Measurements from ENCODE around the gene KIF7.
A peak's percentile ranks its signal among the peaks of the same experiment; 100 is the strongest.
"Not testable (repeated sequence)": the region's sequence is repeated elsewhere in the genome, so short reads cannot be mapped to it uniquely, and the experiment has no call there.

Gene KIF7

DNA sequence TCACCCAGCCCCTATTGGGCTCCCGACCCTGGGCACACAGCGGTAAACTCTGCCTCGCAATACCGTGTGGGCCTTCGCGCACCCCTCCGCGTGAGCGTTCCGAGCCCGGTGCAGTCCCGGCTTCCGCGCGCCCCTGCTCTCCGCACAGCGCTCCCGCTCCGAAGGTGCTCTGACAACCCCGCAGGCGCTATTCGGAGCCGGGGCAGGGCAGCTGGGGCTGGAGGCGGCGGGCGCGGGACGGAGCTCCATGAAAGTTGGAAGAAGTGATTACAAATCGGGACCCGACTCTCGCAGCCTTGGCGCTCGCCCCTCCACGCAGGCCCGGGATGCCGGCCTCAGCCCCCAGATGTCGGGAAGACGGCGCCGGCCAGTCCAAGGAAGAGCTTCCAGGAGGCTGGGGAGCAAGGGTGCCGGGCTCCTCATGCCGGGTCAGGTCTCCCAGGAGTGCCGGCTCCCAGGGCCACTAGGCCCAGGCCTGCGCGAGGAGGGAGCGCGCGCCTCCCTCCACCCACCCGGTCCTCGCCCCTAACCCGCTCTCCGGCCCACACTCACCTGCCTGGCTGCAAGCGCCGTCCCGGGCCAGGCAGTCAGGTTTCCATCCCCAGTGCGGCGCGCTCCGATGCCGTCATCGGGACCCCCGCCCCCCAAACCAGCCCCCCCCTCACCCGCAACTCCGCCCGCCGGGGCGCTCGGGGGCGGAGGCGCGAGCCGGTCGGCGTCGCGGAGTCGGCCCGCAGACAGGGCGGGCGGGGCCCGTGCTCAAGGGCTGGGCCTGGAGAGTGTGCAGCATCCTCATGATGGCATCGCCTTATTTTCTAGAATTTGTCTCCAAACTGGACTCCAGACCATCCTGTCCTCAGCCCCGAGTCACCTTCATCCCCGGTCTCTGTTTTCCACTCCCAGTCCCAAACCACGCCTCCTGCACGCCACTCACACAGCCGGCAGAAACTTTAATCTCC, at the start of gene KIF7:
Gene KIF7, minus strand, starts transcription at position 621 of the 959 bp plus-strand sequence. CDS start 2,537 bp downstream, outside the sequence.
- peak; percentile 87 for DNase-seq

GRCh38 chr15:89704411-89704810, 49.1 kb upstream of the KIF7 start:
- no peak for DNase-seq

- no peak for DNase-seq
Observed at GRCh38 chr15:89695198-89695597, 39.9 kb upstream of the KIF7 start.

- DNase-seq = no peak
Observed at GRCh38 chr15:89693696-89694095, 38.4 kb upstream of the KIF7 start.

DNA sequence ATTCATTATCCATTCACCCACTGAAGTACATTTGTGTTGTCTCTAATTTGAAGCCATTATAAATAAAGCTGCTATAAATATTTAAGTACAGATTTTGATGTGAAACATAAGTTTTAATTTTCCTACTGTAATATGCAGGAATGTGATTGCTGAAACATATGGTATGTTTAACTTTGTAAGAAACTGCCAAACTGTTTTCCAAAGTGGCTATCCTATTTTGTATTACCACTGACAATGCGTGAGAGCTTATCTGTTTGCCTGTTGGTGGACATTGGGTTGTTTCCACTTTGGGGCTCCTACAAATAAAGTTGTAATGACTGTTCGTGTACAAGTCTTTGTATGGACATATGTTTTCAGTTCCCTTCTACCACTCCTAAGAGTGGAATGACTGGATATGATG, 37.8 kb upstream of the KIF7 start:
- DNase-seq = no peak

GRCh38 chr15:89690276-89691218, 35.3 kb upstream of the KIF7 start, which contains the start of the genes PEX11A and WDR93:
Gene PEX11A, minus strand, starts transcription at chr15:89690754. Its CDS starts 122 bp downstream, at chr15:89690632.
Gene WDR93, plus strand, starts transcription at chr15:89690811. Its CDS starts 10,936 bp downstream, at chr15:89701747.
- DNase-seq = peak; percentile 92

DNA sequence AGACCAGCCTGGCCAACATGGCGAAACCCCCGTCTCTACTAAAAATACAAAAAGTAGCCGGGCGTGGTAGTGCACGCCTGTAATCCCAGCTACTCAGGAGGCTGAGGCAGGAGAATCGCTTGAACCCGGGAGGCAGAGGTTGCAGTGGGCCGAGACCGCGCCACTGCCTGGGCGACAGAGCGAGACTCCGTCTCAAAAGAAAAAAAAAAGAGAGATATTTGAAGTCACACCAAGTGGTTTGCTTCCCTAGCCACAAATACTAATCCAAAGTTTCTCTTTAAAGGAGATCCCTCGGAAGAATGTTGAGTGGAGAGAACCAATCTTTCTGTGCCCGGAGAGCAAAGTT, 34.6 kb upstream of the KIF7 start:
- DNase-seq = not testable (repeated sequence)

- DNase-seq = no peak
Observed at GRCh38 chr15:89686522-89686921, 31.3 kb upstream of the KIF7 start.

GRCh38 chr15:89685995-89686394, 30.7 kb upstream of the KIF7 start:
- no peak for DNase-seq

DNA sequence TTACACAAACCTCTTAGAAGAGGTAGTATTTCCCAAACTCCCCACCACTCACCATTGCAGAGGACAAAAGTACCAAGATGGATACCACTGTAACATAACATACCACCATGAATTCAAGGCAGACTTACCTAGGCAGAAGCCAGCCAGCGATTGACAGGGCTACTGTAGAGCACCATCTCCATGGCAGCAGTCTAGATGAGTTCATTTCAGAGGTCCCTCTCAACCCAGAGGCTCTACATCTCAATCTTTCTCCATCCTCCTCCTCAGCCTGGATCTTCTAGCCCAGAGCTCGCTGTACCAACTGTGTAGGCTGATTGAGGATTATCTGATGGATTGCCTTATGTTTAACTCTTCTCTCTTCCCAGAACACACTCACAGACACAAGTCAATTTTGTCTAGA, 25.9 kb upstream of the KIF7 start:
- no peak for DNase-seq

DNA sequence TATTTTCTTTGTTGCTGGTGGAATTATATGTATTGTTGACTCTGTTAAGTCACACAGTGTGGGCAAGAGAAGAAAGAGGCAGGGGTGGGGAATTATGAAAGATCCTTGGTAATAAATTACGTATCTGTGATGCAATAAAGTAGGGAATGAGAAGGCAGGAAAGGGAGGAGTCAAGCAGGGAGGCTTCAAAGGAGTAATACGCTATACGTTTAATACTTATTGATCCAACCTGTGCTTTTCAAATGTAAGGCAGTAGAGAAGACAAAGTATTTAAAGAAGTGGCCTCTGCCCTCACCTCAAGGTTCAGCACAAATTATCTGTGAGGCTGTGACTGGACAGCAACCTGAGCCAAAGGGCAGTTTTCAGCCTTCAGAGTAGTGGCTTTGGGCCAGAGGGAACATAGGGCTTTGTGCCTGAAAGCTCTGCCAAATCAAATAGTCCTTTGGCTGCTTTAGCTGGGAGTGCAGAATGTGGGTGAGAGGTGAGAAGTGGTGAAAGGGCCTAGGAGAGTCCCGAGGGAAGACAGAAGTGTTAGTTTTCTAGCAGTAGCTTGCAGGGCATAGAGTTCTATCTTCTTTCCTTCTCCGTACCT, 25.1 kb upstream of the KIF7 start:
- DNase-seq = no peak

- peak; percentile 43 for DNase-seq
Observed at GRCh38 chr15:89679212-89679611, 23.9 kb upstream of the KIF7 start, which contains the start of gene PLIN1. Gene PLIN1, minus strand, starts transcription at chr15:89679367. Its CDS starts 1,878 bp downstream, at chr15:89677489.

GRCh38 chr15:89677381-89677780, 22.1 kb upstream of the KIF7 start:
- DNase-seq = no peak

GRCh38 chr15:89675606-89676005, 20.3 kb upstream of the KIF7 start:
- DNase-seq = no peak

DNA sequence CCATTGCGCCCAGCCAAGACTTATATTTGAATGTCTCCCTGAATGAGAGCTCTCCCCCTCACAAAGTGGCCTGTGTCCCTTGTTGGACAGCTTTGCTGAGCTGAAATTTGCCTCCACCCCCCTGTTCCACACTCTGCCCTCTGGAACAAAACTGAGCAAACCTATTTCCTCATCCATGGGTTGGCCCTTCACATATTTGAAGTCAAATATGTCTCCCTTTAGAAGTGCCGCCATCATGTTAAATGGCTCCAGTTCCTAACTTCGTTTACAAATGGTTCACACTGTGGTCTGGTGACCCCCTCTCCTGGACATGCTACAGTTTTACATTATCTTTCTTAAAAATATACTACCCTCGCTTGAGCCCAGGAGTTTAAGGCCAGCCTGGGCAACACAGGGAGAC, 19.3 kb upstream of the KIF7 start:
- no peak for DNase-seq

DNA sequence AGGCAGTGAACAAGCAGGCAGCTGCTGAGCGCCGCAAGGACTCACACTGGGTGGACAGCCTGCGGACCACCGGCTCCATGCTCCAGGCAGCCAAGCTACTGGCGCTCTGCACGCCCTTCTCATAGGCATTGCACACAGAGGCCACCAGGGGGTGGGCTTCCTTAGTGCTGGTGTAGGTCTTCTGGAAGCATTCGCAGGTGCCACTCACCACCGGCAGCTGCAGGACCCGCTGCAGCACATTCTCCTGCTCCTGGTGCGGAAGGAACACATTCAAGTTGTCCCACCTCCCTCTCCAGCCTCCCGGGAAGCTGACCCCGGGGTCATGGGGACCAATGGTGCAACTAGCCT, 17.9 kb upstream of the KIF7 start:
- DNase-seq = peak; percentile 64

DNA sequence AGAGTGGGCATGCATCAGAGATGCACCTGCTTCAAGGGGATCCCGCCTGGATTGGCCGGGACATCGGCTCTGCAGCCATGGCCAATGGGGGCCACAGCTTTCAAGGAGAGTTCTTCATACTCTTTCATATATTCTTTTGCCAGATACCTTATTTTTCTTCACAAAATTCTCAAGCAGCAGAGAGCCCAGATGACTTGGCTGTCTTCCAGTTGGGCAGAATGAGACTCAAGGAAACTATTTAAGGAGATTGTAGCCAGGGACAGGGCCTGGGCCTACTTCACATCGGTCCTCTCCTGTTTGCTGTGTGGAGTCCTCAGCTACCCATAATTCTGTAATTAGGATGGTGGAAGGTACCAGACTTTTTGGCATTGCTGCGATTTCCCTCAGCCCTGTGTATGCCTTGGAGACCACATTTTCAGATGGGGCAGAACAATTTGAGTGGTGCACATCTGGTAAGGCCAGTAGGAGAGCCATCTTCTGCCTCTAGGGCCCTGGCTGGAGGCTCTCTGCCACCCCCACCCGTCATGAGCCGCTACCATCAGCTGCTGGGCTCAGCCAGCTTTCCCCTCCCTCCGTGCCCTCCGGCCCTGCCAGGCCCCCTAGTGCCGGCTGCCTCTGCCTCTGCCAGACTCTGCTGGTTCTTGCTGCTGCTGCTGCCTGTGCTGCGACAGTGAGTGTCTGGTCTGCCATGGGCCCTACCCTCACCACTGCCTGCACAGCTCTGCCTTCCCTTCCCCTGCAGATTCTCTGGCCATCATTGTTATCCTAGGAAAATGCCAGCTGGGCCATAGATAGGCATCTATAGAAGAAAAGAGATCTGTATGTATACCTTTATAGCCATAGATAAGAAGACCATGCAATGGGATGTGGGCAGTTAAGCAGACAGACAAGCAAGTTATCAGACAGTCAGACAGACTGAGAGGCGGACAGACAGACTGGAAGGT, 17.2 kb upstream of the KIF7 start:
- no peak for DNase-seq

DNA sequence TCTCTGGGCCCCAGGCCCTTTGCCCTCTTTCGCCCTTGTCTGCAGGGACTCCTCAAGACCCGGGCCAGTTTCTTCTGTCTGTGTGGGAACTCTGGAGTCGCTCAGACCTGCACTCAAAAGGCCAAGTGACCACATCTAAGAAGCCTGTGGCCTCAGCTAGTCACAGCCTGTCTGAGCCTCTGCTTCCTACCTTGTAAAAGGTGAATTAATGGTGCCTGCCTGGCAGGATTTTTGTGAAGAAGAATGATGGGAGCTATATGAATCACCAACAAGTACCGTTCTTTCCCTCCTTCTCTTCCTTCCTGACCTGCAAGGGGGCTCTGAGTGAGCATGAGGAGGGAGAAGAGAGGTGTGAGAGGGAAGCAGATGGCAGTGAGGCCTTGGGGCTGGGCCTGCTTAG, 16.4 kb upstream of the KIF7 start:
- DNase-seq = no peak

GRCh38 chr15:89670971-89671560, 15.8 kb upstream of the KIF7 start:
- DNase-seq = no peak

DNA sequence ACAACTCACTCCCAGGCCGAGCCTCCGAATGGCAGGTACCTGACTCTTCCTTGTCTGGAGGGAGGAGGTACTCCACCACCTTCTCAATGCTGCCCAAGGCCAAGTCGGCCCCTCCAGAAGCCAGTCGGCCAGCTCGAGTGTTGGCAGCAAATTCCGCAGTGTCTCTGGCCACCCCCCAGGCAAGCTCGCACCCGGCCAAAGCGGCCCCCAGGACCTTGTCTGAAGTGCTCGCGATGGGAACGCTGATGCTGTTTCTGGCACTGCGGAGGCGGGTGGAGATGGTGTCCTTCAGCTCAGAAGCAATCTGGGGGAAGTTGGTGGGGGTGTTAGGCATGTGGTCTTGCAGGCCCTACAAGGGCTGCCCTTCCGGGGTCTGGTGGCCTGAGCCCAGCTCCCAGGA, 14.7 kb upstream of the KIF7 start:
- DNase-seq = no peak

DNA sequence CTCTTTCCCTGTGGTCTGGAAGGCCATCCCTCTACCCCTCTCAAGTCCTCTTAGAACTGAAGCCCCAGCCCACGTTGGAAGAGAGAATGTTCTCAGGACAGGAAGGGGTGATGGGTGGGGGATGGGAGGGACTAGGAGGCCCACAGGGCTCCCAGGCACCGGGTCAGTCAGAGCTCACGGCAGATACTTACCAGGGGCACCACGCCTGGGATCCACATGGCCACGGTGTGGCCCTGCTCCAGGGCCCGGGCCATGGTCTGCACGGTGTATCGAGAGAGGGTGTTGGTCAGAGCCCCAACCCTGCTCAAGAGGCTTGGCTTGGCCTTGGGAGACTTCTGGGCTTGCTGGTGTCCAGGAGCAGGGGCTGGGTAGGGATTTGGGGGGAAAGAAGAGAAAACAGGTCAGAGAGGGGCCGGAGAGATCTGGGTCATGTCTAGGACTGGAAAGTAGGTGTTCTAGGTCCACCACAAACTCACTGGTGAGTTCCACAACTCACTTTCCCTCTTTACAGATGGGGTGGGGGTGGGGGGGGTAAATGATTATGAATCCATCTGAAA, 14.1 kb upstream of the KIF7 start:
- no peak for DNase-seq
